ENCODE results near the gene ANHX. TPM values are rescaled to one million over a fixed set of nuclear protein-coding genes. Genes with fewer than 3 reads are reported as not detected.

ANHX gene
- total RNA-seq, result not detected

GRCh38 chr12:133235401-133236112 lies at the start of gene ANHX:
Gene ANHX, minus strand, starts transcription at chr12:133235877. Its CDS starts 1,521 bp downstream, at chr12:133234356.

DNA sequence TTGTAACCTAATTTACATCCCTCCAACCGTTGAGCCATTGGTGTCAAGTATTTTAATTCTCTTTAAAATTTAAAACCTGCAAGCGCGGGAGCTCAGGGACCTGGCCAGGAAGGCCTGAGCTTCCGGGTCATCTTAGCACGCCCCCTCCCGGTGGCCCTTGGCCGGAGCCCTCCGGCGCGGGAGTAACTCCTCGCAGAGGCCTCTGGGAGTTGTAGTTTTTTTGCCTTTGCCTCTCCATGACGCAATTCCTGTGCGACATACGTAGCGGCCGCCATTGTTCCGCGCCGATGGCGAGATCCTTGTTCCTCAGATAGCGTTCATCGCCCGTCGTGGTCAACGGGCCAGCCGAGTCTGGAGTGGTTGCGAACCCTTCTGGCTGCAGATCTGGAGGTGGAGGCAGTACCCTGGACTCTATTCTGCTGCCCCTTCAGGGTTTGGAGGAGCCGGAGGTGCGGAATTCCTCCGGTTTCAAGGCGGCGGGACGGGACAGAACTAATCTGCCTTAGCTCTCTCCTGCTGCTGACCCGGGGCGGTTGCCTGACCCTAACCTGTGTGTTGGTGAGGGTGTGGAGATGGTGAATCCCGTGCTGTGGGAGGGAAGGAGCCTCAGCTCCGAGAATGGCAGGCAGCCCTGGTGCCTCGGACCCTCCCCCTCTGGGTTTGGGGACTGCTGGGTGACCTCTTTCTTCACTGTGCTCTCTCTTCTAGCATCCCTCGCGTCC lies 54.3 kb downstream of the ANHX start, which contains the start of gene ZNF268:
Gene ZNF268 (plus strand): TSS at position 258 of the 722 bp plus-strand sequence. CDS start 503 bp downstream, outside the sequence.

Small RNAs within 50 kb of the gene (small RNA-seq; reads per million reads assigned to genes)
- gene RF00019 (ENCODE audit: low replicate concordance) (not detected), gene RNU6-717P (ENCODE audit: low replicate concordance) (not detected)

Other genes with a start within 250 kb of the ANHX start
- gene ZNF26, start 249.5 kb downstream of the ANHX start, total RNA-seq, result 32.2 TPM
- gene ZNF84, start 198.4 kb downstream of the ANHX start, total RNA-seq, result 192 TPM
- gene ZNF140, start 155.0 kb downstream of the ANHX start, total RNA-seq, result 64.5 TPM
- gene ZNF891, start 105.6 kb downstream of the ANHX start, total RNA-seq, result 30.4 TPM
- 40.4 TPM for gene ZNF10, start 105.2 kb downstream of the ANHX start, total RNA-seq
- gene ZNF268, start 54.4 kb downstream of the ANHX start, total RNA-seq, result 61.7 TPM